Neural cell (in vitro differentiated cells): ENCODE data around the gene FNBP1L.

Source experiments
- EP300 ChIP-seq: fragments of 450-650 bp; conservative IDR thresholded peaks from 2 replicates; pipeline ENCODE4 v1.6.1; 2014; ENCODE audit warnings: antibody characterized with exemption, mild to moderate bottlenecking, moderate library complexity; ENCODE audit not compliant: poor library complexity, severe bottlenecking
- EZH2 ChIP-seq: fragments of 200-600, 300-800 bp; shearing (Covaris generic), sonication (generic); IDR thresholded peaks from 2 replicates; pipeline ENCODE4 v1.6.1; 2014; ENCODE audit warnings: antibody characterized with exemption, low read length, borderline replicate concordance, mild to moderate bottlenecking; ENCODE audit not compliant: insufficient read depth, poor library complexity, severe bottlenecking
- MXI1 ChIP-seq: fragments of 450-650 bp; conservative IDR thresholded peaks from 2 replicates; pipeline ENCODE4 v1.6.1; 2014; ENCODE audit warnings: antibody characterized with exemption, mild to moderate bottlenecking; ENCODE audit not compliant: poor library complexity, severe bottlenecking
- POLR2AphosphoS5 ChIP-seq: IDR thresholded peaks from 2 replicates; pipeline ENCODE4 v1.6.1; 2012
- RAD21 ChIP-seq: fragments of 450-650 bp; conservative IDR thresholded peaks from 2 replicates; pipeline ENCODE4 v1.6.1; 2014; ENCODE audit warnings: antibody characterized with exemption, mild to moderate bottlenecking, moderate library complexity
- SMC3 ChIP-seq: fragments of 450-650 bp; conservative IDR thresholded peaks from 2 replicates; pipeline ENCODE4 v1.6.1; 2014; ENCODE audit warnings: antibody characterized with exemption, mild to moderate bottlenecking, moderate library complexity; ENCODE audit not compliant: poor library complexity
- TAF1 ChIP-seq: IDR thresholded peaks from 2 replicates; pipeline ENCODE4 v1.6.1; 2012; ENCODE audit warnings: low read depth
- TF ChIP-seq, protein P1 (sequence below): fragments of 450-650 bp; IDR thresholded peaks from 2 replicates; pipeline ENCODE4 v1.5.1; 2014; ENCODE audit warnings: antibody characterized with exemption, mild to moderate bottlenecking, moderate library complexity; ENCODE audit not compliant: poor library complexity, severe bottlenecking
- TF ChIP-seq, protein P2 (sequence below): IDR thresholded peaks from 2 replicates; pipeline ENCODE4 v1.6.1; 2012; ENCODE audit warnings: borderline replicate concordance

DNA sequence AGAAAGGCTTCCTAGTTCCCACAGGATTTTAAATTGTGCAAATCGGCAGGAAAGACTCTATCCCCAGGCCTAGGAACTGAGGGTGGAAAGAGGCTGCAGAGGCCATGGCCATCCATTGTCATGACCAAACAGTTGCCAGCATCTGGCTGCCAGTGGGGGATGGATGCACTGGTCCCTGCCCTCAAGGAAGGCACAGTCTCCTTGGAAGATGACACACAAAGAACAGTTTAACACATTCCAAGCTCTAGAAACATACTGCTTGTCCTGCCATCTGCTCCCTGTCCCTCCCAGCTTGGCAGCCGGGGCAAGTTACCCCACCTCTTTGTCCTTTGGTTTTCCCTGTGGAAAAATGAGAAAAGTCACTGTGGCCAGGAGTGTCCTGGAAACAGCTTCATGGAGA lies 150.5 kb downstream of the FNBP1L start:
- TF ChIP-seq SMC3 (no peak), RAD21 (no peak), EZH2 (no peak), EP300 (no peak), POLR2AphosphoS5 (no peak), TAF1 (no peak), MXI1 (no peak)
- TF ChIP-seq, protein P1, sequence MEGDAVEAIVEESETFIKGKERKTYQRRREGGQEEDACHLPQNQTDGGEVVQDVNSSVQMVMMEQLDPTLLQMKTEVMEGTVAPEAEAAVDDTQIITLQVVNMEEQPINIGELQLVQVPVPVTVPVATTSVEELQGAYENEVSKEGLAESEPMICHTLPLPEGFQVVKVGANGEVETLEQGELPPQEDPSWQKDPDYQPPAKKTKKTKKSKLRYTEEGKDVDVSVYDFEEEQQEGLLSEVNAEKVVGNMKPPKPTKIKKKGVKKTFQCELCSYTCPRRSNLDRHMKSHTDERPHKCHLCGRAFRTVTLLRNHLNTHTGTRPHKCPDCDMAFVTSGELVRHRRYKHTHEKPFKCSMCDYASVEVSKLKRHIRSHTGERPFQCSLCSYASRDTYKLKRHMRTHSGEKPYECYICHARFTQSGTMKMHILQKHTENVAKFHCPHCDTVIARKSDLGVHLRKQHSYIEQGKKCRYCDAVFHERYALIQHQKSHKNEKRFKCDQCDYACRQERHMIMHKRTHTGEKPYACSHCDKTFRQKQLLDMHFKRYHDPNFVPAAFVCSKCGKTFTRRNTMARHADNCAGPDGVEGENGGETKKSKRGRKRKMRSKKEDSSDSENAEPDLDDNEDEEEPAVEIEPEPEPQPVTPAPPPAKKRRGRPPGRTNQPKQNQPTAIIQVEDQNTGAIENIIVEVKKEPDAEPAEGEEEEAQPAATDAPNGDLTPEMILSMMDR, result no peak
- TF ChIP-seq, protein P2, sequence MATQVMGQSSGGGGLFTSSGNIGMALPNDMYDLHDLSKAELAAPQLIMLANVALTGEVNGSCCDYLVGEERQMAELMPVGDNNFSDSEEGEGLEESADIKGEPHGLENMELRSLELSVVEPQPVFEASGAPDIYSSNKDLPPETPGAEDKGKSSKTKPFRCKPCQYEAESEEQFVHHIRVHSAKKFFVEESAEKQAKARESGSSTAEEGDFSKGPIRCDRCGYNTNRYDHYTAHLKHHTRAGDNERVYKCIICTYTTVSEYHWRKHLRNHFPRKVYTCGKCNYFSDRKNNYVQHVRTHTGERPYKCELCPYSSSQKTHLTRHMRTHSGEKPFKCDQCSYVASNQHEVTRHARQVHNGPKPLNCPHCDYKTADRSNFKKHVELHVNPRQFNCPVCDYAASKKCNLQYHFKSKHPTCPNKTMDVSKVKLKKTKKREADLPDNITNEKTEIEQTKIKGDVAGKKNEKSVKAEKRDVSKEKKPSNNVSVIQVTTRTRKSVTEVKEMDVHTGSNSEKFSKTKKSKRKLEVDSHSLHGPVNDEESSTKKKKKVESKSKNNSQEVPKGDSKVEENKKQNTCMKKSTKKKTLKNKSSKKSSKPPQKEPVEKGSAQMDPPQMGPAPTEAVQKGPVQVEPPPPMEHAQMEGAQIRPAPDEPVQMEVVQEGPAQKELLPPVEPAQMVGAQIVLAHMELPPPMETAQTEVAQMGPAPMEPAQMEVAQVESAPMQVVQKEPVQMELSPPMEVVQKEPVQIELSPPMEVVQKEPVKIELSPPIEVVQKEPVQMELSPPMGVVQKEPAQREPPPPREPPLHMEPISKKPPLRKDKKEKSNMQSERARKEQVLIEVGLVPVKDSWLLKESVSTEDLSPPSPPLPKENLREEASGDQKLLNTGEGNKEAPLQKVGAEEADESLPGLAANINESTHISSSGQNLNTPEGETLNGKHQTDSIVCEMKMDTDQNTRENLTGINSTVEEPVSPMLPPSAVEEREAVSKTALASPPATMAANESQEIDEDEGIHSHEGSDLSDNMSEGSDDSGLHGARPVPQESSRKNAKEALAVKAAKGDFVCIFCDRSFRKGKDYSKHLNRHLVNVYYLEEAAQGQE, result no peak
